ENCODE results near the gene LYPD6B.
A peak's percentile ranks its signal among the peaks of the same experiment; 100 is the strongest.

The LYPD6B gene

DNA sequence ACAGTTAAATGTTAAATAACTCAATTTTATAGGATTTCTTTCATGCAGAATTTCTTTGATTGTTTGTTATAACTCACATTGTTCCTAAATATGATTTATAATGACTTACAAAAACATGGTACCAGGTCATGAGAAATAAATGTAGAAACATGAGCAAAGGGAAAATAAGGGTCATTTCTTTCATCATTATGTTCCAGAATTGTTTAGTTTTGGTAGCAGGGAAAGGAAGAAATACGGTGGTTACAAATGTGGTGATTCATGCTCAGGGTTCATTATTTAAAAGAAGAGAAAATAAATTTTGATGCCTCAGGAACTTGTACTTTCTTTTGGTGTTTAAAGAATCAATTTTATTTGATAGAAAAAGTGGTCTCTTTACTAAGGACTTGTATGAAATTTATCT is 4.4 kb downstream of the LYPD6B start:
- Mint-ChIP-seq H3K27me3 (peaks cover 33% of the 10 kb centered on the region), H3K4me1 (no peaks in the 10 kb centered on the region)

GRCh38 chr2:149044500-149044899 is 6.0 kb downstream of the LYPD6B start:
- ATAC-seq (no peak), DNase-seq (no peak)
- no peak overlapping the region for H3K4me3 Mint-ChIP-seq
- no peak overlapping the region for H3K27ac Mint-ChIP-seq
- H3K27me3 Mint-ChIP-seq: peaks cover 24% of the 10 kb centered on the region
- H3K4me1 Mint-ChIP-seq: no peaks in the 10 kb centered on the region
- peaks cover 24% of the 10 kb centered on the region for H3K9me3 Mint-ChIP-seq
- peaks cover 2% of the 10 kb centered on the region for H3K36me3 Mint-ChIP-seq (ENCODE audit: low read depth)

More for the DNA sequence above, 4.4 kb downstream of the LYPD6B start:
- no peak for ATAC-seq
- DNase-seq: no peak
- peak overlapping the region; percentile 5 for H3K27ac Mint-ChIP-seq
- H3K36me3 Mint-ChIP-seq (ENCODE audit: low read depth): peaks cover 2% of the 10 kb centered on the region
- peaks cover 15% of the 10 kb centered on the region for H3K9me3 Mint-ChIP-seq
- H3K4me3 Mint-ChIP-seq: no peak overlapping the region

DNA sequence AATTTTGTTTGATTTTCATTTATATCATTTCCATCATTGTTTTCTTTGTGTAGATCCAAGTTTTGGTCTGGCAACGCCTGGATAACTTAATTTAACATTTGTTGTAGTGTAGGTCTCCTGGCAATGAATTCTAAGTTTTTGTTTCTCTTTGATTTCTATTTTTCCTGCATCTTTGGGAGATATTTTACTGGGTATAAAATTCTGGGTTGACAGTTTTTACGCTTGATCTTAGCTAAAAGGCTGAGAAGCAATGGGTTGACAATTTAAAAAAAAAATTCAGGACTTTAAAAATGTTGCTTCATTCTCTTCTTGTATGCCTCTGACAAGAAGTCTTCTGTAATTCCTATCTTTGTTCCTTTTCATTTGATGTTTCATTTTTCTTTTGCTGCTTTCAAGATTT is 8.6 kb downstream of the LYPD6B start:
- H3K9me3 Mint-ChIP-seq: peaks cover 24% of the 10 kb centered on the region
- ATAC-seq (no peak), DNase-seq (no peak)
- H3K4me3 Mint-ChIP-seq: no peak overlapping the region
- H3K27me3 Mint-ChIP-seq: peaks cover 9% of the 10 kb centered on the region
- H3K27ac Mint-ChIP-seq: no peak overlapping the region
- no peaks in the 10 kb centered on the region for H3K4me1 Mint-ChIP-seq
- peaks cover 2% of the 10 kb centered on the region for H3K36me3 Mint-ChIP-seq (ENCODE audit: low read depth)

DNA sequence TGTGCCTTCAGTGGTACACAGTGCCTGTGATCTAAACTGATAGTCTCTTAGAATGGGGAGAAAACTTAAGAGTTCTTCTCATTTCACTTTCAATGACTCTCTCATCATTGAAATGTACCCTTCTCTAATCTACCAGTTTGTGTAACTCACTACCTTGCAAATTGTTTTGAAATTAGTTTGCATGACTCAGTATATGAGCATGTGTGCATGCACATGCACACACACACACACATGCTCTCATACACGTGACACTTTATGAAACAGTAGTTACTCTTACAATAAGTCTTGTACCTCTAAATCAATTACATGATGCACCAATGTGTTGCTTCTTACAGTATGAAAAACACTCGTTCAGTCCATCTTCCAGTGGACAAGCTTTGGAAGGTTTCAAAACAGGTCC is 10.6 kb downstream of the LYPD6B start:
- H3K4me3 Mint-ChIP-seq: no peak overlapping the region
- H3K36me3 Mint-ChIP-seq (ENCODE audit: low read depth): peaks cover 2% of the 10 kb centered on the region
- H3K27me3 Mint-ChIP-seq: peaks cover 13% of the 10 kb centered on the region
- ATAC-seq: no peak
- no peak overlapping the region for H3K27ac Mint-ChIP-seq
- DNase-seq: no peak
- H3K4me1 Mint-ChIP-seq: no peaks in the 10 kb centered on the region
- H3K9me3 Mint-ChIP-seq: peaks cover 24% of the 10 kb centered on the region

DNA sequence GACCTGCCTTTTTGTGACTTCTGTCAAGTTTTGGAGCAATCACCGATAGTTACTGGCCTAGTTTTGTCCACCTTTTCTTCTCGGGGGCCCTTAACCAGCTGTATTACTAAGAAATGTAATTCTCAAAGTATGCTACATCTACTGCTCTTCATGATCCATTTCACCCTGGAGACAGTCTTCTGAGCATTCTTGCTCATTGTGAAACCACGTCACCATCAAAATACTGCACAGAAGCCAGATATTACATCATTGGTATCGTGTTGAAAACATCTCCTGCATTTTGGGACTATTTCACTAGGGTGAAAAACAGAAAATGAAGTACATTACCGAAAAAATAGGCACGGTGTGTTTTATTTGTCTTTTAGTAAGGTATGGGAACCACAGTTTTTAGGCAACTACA is 11.7 kb downstream of the LYPD6B start:
- no peaks in the 10 kb centered on the region for H3K4me1 Mint-ChIP-seq
- H3K36me3 Mint-ChIP-seq (ENCODE audit: low read depth): peaks cover 2% of the 10 kb centered on the region
- no peak for ATAC-seq
- peaks cover 16% of the 10 kb centered on the region for H3K27me3 Mint-ChIP-seq
- no peak overlapping the region for H3K27ac Mint-ChIP-seq
- peaks cover 18% of the 10 kb centered on the region for H3K9me3 Mint-ChIP-seq
- DNase-seq: no peak
- no peak overlapping the region for H3K4me3 Mint-ChIP-seq

DNA sequence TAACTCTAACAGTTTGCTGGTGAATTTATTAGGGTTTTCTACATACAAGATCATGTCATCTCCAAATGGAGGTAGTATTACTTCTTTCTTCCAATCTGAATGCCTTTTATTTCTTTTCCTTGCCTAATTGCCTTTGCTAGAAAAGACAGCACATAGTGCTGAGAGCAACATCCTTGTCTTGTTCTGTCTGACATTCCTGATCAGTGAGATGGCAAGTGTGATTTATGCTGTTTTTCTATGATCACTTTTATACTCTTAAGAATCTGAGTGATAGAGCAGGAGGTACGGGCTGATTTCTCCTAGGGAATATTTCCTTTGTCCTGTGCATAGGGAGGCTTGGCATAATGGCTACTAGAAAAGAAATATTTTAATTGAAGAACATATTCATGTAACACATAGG is 17.3 kb downstream of the LYPD6B start:
- no peak for ATAC-seq
- H3K4me1 Mint-ChIP-seq: no peaks in the 10 kb centered on the region
- no peaks in the 10 kb centered on the region for H3K9me3 Mint-ChIP-seq
- no peak overlapping the region for H3K4me3 Mint-ChIP-seq
- no peak overlapping the region for H3K27ac Mint-ChIP-seq
- peaks cover 16% of the 10 kb centered on the region for H3K27me3 Mint-ChIP-seq
- DNase-seq: no peak
- no peaks in the 10 kb centered on the region for H3K36me3 Mint-ChIP-seq (ENCODE audit: low read depth)

- Mint-ChIP-seq H3K4me3 (no peak overlapping the region), H3K27me3 (peaks cover 18% of the 10 kb centered on the region), H3K36me3 (ENCODE audit: low read depth) (no peaks in the 10 kb centered on the region), H3K9me3 (no peaks in the 10 kb centered on the region), H3K27ac (no peak overlapping the region), H3K4me1 (no peaks in the 10 kb centered on the region)
- DNase-seq: no peak
- ATAC-seq: no peak
These were observed 18.2 kb downstream of the LYPD6B start for GRCh38 chr2:149056541-149057255.

DNA sequence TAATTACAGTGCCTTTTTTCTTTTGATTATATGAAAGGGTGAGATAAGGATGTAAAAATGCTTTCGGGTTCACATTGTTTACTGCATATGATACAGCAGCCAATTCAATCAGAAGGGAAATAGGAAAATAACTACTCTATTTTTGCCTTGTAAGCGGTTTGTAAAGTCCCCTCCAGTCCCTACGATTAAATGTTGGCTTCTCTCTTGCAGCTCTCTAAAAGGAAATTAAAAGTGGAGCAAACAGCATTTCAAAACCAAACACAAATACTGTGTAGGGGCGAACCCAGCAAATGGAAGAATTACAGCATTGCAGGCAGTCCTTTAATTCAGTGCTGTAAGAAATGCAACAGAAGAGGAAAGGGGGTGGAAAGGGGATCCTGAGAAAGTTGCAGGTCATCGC is 18.9 kb downstream of the LYPD6B start:
- ATAC-seq (no peak), DNase-seq (no peak)
- H3K9me3 Mint-ChIP-seq: no peaks in the 10 kb centered on the region
- H3K4me1 Mint-ChIP-seq: no peaks in the 10 kb centered on the region
- no peak overlapping the region for H3K27ac Mint-ChIP-seq
- no peaks in the 10 kb centered on the region for H3K36me3 Mint-ChIP-seq (ENCODE audit: low read depth)
- no peak overlapping the region for H3K4me3 Mint-ChIP-seq
- peaks cover 18% of the 10 kb centered on the region for H3K27me3 Mint-ChIP-seq

GRCh38 chr2:149058936-149059335 is 20.4 kb downstream of the LYPD6B start:
- H3K4me1 Mint-ChIP-seq: no peaks in the 10 kb centered on the region
- H3K4me3 Mint-ChIP-seq: no peak overlapping the region
- no peaks in the 10 kb centered on the region for H3K36me3 Mint-ChIP-seq (ENCODE audit: low read depth)
- peaks cover 13% of the 10 kb centered on the region for H3K27me3 Mint-ChIP-seq
- ATAC-seq (no peak), DNase-seq (no peak)
- no peaks in the 10 kb centered on the region for H3K9me3 Mint-ChIP-seq
- no peak overlapping the region for H3K27ac Mint-ChIP-seq

- no peak overlapping the region for H3K4me3 Mint-ChIP-seq
- H3K4me1 Mint-ChIP-seq: no peaks in the 10 kb centered on the region
- peaks cover 12% of the 10 kb centered on the region for H3K27me3 Mint-ChIP-seq
- H3K9me3 Mint-ChIP-seq: no peaks in the 10 kb centered on the region
- no peaks in the 10 kb centered on the region for H3K36me3 Mint-ChIP-seq (ENCODE audit: low read depth)
- no peak for ATAC-seq
- DNase-seq: no peak
- H3K27ac Mint-ChIP-seq: no peak overlapping the region
These were observed 21.3 kb downstream of the LYPD6B start for GRCh38 chr2:149059822-149060221.

DNA sequence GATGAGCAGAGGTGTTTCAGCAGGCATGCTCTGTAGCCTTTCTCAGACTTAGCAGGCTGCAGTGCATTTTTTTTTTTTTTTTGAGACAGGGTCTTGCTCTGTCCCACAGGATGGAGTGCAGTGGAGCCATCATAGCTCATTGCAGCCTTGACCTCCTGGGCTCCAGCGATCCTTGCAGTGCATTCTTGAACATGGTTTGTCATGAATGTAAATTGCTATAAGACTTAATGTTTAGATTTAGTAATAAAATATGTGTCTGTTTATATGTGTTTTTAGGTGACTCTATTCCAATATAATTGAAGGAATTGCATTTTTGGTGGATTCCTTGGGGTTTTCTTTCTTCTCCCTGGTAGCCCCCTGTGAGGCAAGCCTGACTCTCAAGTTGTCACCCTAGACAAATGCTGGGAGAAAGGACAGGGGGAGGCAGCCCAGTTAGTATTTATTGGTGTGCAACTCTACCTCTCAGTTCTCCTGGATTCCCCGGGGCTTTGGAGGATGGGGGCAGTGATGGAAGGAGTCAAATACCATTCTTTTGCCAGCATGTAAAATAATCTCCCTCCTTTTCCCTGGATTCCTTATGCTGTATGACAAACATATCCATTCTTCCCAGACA is 22.7 kb downstream of the LYPD6B start:
- Mint-ChIP-seq H3K27ac (no peak overlapping the region), H3K4me3 (no peak overlapping the region), H3K27me3 (peaks cover 8% of the 10 kb centered on the region), H3K4me1 (no peaks in the 10 kb centered on the region), H3K36me3 (ENCODE audit: low read depth) (no peaks in the 10 kb centered on the region), H3K9me3 (no peaks in the 10 kb centered on the region)
- DNase-seq (no peak), ATAC-seq (no peak)

DNA sequence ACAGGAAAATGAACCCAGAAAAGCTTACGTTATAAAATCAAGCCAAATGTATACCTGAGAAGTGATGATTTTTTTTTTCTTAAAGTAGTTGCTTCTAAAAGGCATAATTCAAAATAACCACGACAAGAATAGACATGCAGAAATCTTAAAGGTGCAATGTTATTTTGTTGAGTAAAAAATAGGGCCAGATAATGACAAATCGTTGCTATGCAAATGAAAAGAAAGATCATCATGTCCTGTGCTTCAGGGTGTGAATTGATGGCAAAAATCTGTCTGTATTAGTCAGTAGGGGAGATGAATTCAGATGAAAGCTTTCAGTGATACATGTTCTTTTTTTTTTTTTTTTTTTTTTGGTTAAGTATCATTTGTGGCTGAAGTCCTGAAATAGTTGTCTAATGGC is 24.0 kb downstream of the LYPD6B start:
- peaks cover 8% of the 10 kb centered on the region for H3K27me3 Mint-ChIP-seq
- H3K36me3 Mint-ChIP-seq (ENCODE audit: low read depth): no peaks in the 10 kb centered on the region
- ATAC-seq: no peak

DNA sequence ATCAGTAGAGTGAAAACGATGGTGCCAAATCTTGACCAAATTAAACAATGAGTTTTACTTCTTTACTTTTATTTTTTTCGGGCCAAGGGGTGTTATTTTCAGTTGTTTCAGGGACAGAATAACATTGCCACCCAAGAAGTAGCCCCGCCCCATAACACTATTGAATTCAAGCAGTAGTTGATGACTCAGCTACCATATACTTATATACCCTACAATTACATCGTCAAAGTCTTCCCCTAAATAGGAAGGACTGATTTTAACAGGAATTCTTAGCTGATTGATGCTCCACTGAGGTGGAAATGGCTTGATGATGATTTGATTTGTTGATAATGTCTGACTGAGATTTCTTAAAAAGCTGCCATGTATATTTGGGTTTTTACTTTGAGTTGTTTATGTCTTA is 24.7 kb downstream of the LYPD6B start:
- Mint-ChIP-seq H3K27ac (no peak overlapping the region), H3K9me3 (peaks cover 6% of the 10 kb centered on the region), H3K4me3 (no peak overlapping the region), H3K4me1 (no peaks in the 10 kb centered on the region), H3K36me3 (ENCODE audit: low read depth) (no peaks in the 10 kb centered on the region), H3K27me3 (peaks cover 4% of the 10 kb centered on the region)
- no peak for DNase-seq
- ATAC-seq: no peak

More for the DNA sequence above, 24.0 kb downstream of the LYPD6B start:
- Mint-ChIP-seq H3K4me1 (no peaks in the 10 kb centered on the region), H3K4me3 (no peak overlapping the region), H3K27ac (no peak overlapping the region), H3K9me3 (peaks cover 6% of the 10 kb centered on the region)
- DNase-seq: no peak

GRCh38 chr2:149064365-149064841 is 25.9 kb downstream of the LYPD6B start:
- no peak for ATAC-seq
- Mint-ChIP-seq H3K36me3 (ENCODE audit: low read depth) (no peaks in the 10 kb centered on the region), H3K9me3 (peaks cover 6% of the 10 kb centered on the region), H3K4me1 (peaks cover 9% of the 10 kb centered on the region), H3K27me3 (peaks cover 2% of the 10 kb centered on the region), H3K4me3 (no peak overlapping the region), H3K27ac (no peak overlapping the region)
- no peak for DNase-seq

GRCh38 chr2:149064856-149065630 is 26.5 kb downstream of the LYPD6B start:
- H3K27ac Mint-ChIP-seq: no peak overlapping the region
- peaks cover 5% of the 10 kb centered on the region for H3K27me3 Mint-ChIP-seq
- DNase-seq (no peak), ATAC-seq (no peak)
- H3K9me3 Mint-ChIP-seq: peaks cover 6% of the 10 kb centered on the region
- peaks cover 16% of the 10 kb centered on the region for H3K4me1 Mint-ChIP-seq
- no peak overlapping the region for H3K4me3 Mint-ChIP-seq
- no peaks in the 10 kb centered on the region for H3K36me3 Mint-ChIP-seq (ENCODE audit: low read depth)

All from activated naive CD8-positive, alpha-beta T cell treated with anti-CD3 and anti-CD28 coated beads, Interleukin-2, amount 50 U/mL, for 24 hours (primary cell).